ENCODE results near the gene SIDT2.

SIDT2 gene

DNA sequence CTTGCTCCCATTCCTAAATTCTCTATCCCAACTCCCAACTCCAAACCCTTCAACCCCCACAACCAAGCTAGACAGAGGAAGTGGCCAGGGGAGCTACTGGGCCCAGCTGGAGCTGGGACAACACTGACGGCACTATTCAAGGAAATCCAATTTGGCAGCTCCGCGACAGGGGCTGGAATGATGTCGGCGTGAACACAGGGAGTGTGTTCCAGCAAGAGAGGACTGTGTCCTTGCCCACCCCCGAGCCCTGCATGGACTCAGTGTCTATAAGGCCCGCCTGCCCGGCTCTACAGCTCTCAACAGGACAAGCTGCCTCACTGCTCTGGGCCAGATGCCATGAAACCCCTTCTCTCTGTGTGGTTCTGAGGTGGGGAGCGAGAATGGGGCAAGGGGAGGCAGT is 42.0 kb downstream of the SIDT2 start:
- in situ Hi-C loops (cut with MboI; ENCODE audit: low sequenced_read_pairs): no loop called here

DNA sequence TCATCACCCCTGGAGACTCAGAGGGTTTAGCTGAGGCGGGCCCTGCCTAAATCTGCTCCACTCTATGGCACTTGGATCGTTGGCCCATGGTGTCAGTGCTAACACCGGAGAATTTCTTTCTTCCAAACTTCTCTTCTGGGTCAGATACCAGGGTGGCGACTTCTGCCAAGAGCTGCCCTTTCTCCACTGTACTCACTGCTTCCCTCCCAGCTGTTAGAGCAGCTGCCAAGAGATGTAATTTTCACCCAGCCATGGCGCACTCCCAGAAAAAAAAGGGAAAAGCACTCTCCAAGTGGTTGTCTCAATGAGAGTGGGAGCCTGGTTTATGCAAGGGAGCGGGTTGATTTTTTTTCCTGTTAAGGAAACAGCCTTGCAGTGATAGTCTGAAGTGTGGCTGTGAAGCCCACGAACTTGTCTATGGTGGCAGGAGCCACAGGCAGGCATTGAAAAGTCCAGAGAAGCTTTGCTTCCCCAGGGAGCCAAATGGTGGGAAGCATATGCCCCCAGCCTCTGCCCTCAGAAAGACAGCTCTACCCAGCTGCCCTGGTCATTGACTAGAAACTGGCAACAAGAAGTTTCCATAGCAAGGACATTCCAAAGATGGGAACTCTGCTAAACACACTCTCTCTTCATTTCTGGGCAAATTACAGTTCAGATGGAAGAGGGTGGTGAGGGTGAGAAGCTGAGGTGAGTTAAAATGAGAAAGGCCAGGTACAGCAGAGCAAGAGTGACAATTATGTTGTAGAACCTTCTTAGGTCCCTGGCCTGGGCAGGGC is 42.6 kb downstream of the SIDT2 start:
- in situ Hi-C loops (cut with MboI; ENCODE audit: low sequenced_read_pairs): no loop called here

DNA sequence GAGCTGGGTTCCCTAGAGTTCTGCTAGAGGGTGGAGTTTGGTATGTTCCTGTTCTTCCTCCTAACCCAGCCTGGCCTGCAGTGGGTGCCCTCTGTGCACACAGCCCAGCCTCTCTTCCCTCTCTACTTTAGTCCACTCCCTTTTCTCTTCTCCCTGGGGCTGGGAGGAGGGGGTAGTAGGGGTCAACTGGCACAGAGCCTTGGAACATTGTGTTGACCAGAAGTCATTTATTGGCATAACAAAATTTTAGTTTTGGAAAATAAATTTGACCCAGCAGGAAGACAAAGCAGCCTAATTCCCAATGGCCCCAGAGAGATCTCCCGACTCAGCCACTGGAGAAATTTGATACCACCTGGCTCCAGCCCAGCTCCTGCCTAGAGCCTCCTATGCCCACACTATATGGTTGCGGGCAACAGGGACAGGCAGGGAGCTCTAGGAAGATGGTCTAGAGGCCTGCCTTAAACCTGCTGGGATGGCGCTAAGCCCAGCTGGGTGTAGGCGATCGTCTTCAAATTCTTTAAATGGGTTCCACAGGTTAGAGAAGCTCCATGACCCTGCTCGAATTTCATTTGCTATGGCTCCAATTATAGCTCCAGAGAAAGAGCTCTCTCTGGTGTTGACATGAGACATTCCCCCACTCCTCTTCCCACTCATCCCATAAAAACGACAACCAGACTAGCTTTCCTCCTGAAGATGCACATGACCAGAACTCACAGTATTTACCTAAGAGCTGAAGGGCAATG is 43.4 kb downstream of the SIDT2 start:
- in situ Hi-C loops (cut with MboI; ENCODE audit: low sequenced_read_pairs): no loop called here

DNA sequence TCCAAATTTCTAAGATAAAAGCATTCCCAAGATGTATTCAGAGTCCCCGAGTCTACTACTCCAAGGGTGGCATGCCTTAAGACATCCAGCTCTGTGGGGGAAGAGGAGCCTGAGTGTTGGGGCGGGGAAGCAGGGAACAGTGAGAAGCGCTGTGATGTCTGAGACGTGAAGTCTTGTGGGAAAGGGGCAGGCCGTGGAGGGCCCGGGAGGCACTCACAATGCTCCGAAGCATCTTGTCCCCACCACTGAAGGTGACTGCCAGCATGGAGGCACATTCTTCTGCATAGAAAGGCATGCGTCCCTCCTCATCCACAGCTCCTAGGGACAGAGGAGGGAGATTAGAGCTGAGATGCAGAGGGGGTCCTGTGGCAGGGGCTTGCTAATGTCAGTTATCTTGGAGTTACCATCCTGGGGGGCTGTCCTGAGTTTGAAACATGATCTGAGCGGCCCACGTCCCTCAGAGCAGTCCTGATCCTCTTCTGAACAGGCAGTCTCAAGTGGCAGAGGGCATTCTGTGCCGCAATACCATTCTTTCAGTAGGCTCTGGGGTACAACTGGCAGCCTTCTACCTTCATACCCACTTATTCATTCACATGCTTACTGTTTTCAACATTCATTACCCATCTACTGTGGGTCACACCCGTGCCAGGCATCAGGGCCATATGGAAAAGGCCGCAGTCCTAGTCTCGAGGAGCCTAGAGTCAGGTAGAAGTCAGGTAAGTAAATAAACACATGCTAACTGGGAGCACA is 44.6 kb downstream of the SIDT2 start:
- in situ Hi-C loops (cut with MboI; ENCODE audit: low sequenced_read_pairs): no loop called here

DNA sequence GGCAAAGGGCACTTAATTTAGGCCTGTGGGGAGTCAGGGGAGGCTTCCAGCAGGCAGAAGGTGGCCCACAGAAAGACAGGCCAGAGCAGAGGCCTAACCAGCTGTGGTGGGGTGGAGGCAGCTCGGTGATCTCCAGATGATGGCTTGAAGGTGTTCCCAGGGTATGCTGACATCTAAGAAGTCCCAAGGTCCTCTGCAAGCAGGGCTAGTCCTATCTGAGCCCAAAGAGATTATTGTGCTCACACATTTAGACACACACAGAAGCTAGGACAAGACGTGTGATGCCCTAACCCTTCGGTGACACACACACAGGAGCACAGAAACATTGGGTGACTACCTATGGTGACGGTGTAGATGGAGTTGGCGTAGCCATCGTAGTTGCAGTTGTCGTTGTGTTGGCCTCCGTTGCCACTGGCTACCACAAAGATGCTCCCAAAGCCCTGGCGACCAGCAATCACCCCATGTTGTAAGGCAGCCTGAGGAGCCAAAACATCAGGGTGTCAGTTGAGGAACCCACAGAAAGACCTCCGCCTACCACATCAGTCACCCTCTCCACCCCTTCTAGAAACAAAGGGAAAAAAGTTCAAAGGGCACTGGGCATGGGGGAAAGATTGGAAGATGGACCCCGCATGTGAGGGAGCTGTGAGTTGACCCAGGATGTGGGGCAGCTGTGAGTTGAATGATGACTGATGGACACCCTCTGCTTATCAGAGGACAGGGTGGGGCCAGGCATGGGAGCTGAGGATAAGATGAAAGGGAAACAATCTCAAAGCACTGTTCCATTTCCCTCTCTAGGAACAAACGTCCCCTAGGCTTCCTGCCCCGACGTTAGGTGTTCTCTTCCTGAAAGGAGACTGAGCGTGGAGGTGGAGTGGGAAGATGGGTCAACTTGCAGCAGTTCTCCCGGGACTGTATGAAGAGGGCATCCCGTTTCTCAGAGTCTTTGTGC is 45.5 kb downstream of the SIDT2 start:
- in situ Hi-C loops (cut with MboI; ENCODE audit: low sequenced_read_pairs): no loop called here

DNA sequence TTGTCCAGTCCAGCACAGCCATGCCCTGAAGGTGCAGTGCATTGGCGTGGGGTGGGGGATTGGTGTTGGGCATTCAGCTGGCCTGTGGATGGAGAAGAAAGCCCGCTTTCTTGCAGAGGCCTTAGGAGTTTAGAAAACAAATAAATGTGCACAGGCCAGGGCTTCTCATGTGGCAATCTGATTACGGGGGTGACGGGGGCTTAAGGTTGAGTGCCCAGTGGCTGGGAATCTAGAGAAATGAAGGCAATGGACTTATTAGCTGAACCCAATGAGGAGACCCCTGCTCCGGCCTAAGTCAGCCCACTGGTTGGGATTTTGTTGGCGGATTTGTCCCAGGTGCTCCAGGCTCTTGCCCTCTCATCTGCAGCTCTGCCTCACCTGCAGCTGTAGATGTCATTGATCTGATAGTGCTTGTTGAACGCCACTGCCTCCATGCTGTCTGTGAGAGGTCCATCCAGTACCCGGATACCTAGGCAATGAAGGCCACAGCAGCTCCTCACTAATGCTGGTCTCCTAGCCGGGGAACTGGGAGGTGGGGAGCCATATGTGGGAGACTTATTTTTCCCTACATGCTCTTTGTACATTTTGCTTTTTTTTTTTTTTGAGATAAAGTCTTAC is 47.1 kb downstream of the SIDT2 start:
- in situ Hi-C loops (cut with MboI; ENCODE audit: low sequenced_read_pairs): no loop called here

DNA sequence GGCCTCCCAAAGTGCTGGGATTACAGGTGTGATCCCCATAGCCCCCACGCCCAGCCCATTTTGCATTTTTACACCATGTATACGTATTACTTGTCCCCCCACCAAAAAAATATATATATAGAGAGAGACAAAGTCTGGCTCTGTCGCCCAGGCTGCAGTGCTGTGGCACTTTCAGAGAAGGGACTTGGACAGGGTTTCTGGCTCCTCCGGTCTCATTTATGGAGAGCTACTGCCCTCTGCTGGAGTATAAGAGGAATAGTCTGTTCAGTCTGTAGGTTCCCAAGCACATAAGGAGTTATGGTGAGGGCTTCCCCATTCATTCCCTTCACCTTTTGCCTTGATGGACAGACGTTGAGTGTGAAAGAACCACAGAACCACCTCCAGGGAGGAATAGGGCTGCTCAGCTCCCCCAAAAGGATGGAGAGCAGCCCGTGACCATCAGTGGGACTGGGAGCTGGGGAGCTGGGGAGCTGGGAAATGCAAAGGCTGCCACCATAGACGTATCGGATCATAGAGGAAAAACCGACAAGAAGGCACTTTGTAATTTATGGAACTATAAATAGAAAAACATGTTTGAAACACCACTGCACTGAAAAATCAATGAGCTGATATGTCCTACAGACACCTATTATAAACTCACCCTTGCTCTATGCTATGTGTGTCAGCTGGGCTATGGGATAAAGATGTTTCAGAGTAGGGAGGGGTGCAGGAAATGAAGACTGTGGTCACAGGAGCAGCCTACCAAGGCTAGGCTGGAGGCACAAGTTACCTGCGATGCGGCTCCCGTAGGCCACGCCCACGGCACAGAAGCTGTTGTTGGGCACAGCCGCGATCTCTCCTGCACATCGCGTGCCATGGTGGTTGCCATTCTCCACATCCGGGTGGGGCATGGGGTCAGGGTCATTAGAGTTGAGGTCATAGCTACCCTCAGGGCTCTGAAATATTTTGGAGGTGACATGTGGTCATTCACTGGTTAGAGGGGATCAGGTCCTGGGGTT is 48.1 kb downstream of the SIDT2 start:
- in situ Hi-C loops (cut with MboI; ENCODE audit: low sequenced_read_pairs): no loop called here

DNA sequence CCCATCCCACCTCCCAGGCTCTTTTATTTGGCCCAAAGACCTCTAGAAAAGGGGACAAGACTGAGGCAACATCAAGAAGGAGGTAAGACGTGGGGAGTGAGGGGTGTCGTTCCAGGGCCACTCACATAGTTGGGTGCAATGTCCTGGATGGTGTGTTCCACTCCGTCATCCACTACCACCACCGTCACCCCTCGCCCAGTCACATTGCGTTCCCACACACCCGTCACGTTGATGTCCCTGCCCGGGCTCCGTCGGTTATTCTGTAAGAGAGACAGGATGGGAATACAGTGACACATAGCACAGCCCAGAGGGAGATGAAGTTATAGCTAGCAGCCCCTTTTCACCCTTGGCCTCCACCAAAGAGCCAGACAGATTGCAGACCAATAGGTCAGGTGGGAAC is 49.5 kb downstream of the SIDT2 start:
- in situ Hi-C loops (cut with MboI; ENCODE audit: low sequenced_read_pairs): no loop called here

DNA sequence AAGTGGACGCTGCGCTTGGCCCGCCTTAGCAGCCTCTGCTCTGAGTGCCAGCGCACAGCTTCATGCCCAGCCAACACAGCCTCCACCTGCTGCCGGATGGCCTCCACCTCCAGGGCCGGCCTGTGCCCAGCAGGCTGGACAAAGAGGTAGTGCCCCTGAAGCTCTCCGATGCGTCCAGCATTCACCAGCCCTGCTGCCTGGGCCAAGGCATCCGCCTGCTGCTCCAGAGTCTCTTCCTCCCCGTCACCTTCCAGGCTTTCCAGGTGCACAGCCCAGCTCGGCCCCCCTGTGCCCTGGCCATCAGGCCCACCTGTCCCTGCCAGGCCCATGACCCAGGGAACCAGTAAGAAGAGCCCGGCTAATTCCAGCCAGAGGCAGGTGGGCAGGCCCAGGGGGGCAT is 50.9 kb downstream of the SIDT2 start:
- in situ Hi-C loops (cut with MboI; ENCODE audit: low sequenced_read_pairs): no loop called here

DNA sequence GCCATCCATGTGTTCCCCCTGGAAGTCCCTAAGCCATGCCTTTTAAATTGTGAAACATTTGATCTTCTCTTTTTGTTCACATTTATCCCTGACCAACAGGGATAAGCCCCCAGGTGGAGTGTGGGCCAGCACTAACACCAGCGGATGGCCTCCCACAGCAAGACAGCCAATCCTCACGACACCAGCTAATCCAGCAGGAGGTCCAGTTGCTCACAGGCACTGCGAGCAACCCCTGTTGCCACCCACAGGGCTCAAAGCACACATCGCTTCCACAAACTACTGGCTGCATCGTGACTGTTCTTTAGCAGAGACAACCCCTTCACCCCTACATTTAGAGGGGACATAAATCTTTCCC is 51.4 kb downstream of the SIDT2 start:
- in situ Hi-C loops (cut with MboI; ENCODE audit: low sequenced_read_pairs): no loop called here

DNA sequence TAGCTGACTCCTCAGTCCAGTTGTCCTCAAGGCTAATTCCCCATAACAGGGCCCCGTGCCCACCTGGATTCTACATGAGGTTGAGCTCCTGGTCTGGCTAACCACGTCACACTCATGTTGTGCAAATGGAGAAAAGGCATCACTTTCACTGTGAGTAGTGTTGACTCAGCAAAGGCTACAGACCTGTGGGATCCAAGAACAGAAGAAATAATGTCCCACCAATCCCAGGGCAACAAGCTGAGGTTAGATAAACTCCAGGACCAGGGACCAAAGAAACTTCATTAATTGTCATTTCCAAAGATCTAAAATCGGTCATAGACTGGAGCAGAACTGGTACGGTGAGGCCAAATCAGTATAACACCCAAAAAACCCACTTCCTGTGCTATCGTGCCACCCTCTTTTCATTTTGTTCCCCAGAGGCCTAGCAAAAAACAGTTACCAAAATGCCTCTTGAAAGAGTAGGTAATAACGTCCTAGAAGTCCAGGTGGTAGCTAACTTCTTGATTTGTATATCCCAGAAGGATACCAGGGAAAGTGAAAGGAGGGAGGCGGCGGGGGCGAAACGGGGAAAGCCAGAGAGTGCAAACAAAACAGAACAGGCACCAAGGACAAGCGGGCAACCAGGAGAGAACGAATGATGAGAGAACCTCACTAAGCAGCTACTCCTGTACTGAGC is 51.9 kb downstream of the SIDT2 start:
- in situ Hi-C loops (cut with MboI; ENCODE audit: low sequenced_read_pairs): no loop called here

DNA sequence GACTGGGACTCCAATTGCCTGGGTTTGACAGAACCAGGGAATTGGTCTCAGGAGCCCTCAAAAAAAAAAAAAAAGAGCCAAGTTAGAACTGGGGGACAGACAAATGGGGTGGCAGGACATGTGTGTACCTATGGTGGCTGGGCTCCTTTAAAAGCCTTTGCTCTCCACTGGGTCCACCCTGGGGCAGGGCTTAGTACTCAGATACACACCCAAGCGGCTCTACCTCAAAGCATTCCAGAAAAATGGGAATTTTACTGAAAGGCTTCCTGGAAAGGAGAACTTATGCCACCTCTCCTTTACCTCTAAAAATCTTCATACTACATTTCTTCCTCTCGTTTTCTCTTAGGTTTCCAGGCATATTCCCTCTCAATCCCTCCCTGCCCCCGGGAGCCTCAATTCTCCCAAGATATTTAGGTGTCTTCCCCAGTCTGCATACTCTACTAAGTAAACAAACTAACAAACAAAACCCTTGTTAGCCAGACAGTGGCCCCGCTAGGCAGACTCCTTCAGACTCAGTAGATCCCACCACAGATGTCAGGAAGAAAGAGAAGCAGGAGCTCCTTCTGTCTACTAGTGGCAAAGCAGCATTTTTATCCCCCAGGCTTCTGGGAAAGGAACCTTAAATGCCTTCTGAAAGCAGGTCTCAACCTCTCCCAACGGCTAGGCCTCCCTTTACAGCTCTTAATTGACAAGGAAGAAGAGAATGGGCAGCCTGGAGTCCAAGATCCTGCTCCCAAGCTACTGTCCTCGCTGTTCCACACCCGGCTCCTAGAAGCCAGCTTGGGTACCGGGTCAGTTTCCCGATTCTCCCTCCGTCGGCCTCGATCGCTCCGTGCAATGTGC is 52.7 kb downstream of the SIDT2 start:
- in situ Hi-C loops (cut with MboI; ENCODE audit: low sequenced_read_pairs): no loop called here

DNA sequence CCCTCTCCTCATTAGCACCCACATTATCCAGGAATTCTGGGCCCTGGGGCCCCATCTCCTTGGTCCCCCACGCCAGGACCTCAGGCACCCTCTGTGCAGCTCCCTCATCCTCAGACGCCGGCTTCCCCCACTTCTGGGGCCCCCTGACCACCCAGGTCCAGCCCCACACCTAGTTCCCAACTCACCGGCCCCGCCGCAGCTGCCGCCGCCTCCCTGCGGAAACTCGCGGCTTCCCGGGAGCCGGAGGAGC is 53.2 kb downstream of the SIDT2 start, which contains the start of gene PCSK7:
TSS of gene PCSK7 (minus strand) at position 232 of the 250 bp plus-strand sequence. CDS start 2,229 bp downstream, outside the sequence.
- in situ Hi-C loops (cut with MboI; ENCODE audit: low sequenced_read_pairs): no loop called here

DNA sequence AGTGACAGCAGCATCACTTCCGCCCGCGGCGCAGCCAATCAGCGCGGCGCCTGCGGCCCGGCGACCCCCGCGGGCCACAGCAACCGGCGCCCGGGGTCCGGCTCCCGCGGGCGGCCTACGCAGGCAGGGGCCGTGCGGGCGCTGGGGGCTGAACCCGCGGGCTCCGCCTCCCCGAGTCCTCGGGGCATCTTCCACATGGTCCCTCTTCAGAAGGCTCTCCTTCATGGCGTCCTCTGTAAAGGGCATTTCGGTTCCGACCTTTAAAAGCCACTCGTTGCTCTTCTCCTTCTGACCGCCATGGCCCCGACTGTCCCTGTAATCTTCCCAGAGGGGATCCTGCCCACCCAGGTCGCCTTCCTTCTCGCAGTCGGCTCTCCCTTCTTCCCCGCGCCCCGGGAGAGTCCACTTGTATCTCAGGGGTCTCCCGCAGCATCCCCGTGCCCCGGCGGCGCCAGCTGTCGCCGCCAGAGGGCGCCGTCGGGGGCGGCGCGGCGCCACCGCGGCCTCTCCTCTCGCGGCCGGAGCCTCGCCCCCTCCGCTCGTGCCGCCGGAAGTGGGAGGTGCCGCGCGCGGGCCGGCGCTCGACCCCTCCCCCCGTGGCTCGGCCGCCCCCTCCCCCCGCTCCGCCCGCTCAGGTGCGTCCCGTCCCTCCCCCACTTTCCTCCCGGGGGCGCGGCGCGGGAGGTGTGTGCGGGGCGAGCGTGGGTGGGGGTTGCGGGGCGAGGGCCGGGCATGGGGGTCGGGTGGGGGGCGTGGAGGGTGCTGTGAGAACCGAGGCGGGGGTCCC is 53.7 kb downstream of the SIDT2 start, which contains the start of gene RNF214:
TSS of gene RNF214 (plus strand) at position 580 of the 787 bp plus-strand sequence. CDS start 1,602 bp downstream, outside the sequence.
- in situ Hi-C loops (cut with MboI; ENCODE audit: low sequenced_read_pairs): no loop called here

DNA sequence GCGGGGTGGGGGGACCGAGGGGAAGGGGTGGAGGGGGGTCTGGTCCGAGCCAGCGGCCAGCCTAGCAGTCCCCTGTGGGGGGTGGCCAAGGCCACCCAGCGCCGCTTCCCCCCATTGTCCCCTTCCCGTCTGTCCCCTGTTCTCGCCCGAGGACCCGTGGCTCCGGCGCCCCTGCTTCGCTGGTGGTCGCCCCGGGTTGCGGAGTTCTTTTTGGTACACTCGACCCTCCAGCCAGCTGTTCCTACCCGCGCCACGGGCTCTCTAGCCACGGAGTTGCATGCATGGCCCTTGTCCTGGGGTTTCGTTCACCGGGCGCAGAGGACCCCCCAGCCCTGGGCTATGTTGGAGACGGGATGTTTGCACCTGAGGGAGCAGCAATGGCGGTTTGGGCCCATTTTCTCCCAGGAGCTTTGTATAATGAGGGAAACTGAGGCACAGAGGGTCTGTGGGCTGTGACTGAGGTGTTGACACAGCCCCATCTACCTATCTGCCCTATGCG is 54.4 kb downstream of the SIDT2 start:
- in situ Hi-C loops (cut with MboI; ENCODE audit: low sequenced_read_pairs): no loop called here

DNA sequence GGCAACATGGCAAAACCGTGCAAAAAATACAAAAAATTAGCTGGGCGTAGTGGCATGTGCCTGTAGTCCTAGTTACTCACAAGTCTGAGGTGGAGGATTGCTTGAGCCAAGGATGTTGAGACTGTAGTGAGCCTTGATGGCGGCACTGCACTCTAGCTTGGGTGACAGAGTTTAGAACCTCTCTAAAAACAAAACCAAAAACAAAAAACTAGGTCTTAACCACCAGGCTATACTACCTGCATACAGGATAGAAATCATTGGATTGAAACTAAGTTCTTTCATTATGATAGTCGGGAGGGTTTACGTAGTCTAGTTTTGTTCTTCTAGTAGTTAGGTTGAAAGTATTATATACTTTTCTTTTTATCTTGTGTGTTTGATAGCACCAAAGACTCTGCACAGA is 59.7 kb downstream of the SIDT2 start:
- in situ Hi-C loops (cut with MboI; ENCODE audit: low sequenced_read_pairs): no loop called here

DNA sequence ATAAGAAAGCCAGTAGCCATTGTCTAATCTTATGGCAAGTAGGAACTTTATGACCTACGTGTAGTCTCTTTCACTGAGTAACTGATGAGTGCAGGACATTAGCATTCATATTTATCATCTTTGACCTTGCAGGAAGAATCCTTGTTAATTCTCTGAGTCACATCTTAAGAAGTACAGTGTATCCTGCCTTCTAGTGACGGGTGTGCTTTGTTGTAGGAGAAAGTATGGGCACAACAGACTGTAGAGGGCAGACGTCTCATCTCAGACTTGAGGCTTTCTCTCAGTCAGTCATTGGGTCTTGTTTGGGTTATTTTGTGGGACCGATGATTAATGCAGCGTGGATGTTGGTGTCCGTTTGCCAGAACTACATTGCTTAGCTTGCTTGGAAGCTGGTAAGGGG is 60.8 kb downstream of the SIDT2 start:
- in situ Hi-C loops (cut with MboI; ENCODE audit: low sequenced_read_pairs): no loop called here

Measured in hTERT RPE-1 (cell line).